Measurements from ENCODE around the gene RGS1. TPM values are rescaled to one million over a fixed set of nuclear protein-coding genes. Genes with fewer than 3 reads are reported as not detected.

RGS1 gene
- total RNA-seq, 1 experiment from 2014 or later, result not detected

DNA sequence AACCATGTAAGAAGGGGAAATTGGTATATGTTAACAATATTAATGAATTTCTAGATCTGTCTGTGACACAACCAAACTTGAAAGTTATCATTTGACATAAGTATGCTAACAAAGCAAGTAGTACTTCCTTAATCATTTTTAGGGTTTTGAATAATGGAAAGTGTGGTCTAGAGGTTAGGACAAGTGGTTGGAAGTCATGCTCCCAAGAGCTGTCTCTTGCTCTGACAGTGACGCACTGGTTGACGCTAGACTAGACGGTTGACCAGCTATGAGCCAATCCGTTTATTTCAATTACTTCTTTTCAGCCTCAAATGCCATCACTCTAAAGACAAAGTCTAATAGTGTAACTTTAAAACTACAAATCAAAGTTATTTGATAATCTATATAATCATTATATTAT, 20.7 kb upstream of the RGS1 start:
- no peak overlapping the region for H2AFZ ChIP-seq (ENCODE audit: low read length)
- H3K9me3 ChIP-seq (ENCODE audit: low read length), result no peaks in the 10 kb centered on the region
- no peak for ATAC-seq
- TF ChIP-seq EZH2phosphoT487 (IDR thresholded peaks at IDR 0.05; ENCODE audit: borderline replicate concordance, low read length) (no peak), EZH2 (IDR thresholded peaks at IDR 0.05; ENCODE audit: low read length, unreplicated experiment) (no peak)
- no peak overlapping the region for H3K27ac ChIP-seq (ENCODE audit: low read length)
- peaks cover 3% of the 10 kb centered on the region for H3F3A ChIP-seq (ENCODE audit: low read length, unreplicated experiment)
- intact Hi-C loops (cut with micrococcal nuclease), result loop anchor here (5.0 kb wide), 1 partner anchor 38 kb away; no protein-coding TSS in a partner anchor
- H3K36me3 ChIP-seq (ENCODE audit: low read depth, low read length), result no peaks in the 10 kb centered on the region
- H3K4me1 ChIP-seq (ENCODE audit: insufficient read depth, low read length), result peaks cover 29% of the 10 kb centered on the region
- ChIA-PET CTCF (no interaction called here), POLR2A (ENCODE audit: unreplicated experiment) (no interaction called here)
- H3K27me3 ChIP-seq (ENCODE audit: low read length), result no peaks in the 10 kb centered on the region
- no peak overlapping the region for H3K4me2 ChIP-seq (ENCODE audit: low read length)
- DNase-seq, result no peak
- no TSS peak for BruUV-seq (replicated peaks)
- no peaks in the 10 kb centered on the region for H3K9me2 ChIP-seq (replicated peaks; ENCODE audit: low read length)
- no peaks in the 10 kb centered on the region for H4K20me1 ChIP-seq (ENCODE audit: low read length)
- no peak overlapping the region for H3K9ac ChIP-seq (ENCODE audit: low read length)
- H3K4me3 ChIP-seq (ENCODE audit: low read length), result no peak overlapping the region
- H3K79me2 ChIP-seq (ENCODE audit: low read length), result no peaks in the 10 kb centered on the region

DNA sequence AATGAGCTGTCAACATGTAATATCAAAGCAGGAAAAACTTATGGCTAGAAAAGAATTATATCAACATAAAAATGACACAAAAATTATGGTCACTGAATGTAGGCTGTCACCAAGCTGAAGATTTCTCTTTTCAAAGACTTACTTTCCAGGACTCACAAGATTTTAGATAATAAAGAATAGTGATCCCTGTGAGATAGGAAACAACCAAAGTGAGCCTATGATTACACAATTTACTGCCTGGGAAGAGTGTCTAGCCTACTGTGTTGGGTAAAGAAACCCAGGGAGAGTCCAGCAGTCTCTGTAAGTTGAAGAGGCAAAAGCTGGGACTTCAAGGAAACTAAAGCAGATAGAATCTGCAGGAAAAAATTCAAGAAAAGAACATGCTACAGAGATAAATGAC, 20.2 kb upstream of the RGS1 start:
- POLR2A ChIA-PET (ENCODE audit: unreplicated experiment), result no interaction called here
- DNase-seq (no peak), ATAC-seq (no peak)
- Histone ChIP-seq H3K4me3 (ENCODE audit: low read length) (no peak overlapping the region), H2AFZ (ENCODE audit: low read length) (no peak overlapping the region), H3K27ac (ENCODE audit: low read length) (no peak overlapping the region), H3K79me2 (ENCODE audit: low read length) (no peaks in the 10 kb centered on the region), H3K9me3 (ENCODE audit: low read length) (no peaks in the 10 kb centered on the region), H3F3A (ENCODE audit: low read length, unreplicated experiment) (peaks cover 2% of the 10 kb centered on the region), H3K9ac (ENCODE audit: low read length) (no peak overlapping the region), H3K4me1 (ENCODE audit: insufficient read depth, low read length) (peaks cover 29% of the 10 kb centered on the region), H3K9me2 (replicated peaks; ENCODE audit: low read length) (no peaks in the 10 kb centered on the region), H3K27me3 (ENCODE audit: low read length) (no peaks in the 10 kb centered on the region), H3K4me2 (ENCODE audit: low read length) (no peak overlapping the region), H4K20me1 (ENCODE audit: low read length) (no peaks in the 10 kb centered on the region), H3K36me3 (ENCODE audit: low read depth, low read length) (no peaks in the 10 kb centered on the region)
- CTCF ChIA-PET, result no interaction called here
- intact Hi-C loops (cut with micrococcal nuclease), result loop anchor here (5.0 kb wide), 1 partner anchor 38 kb away; no protein-coding TSS in a partner anchor
- TF ChIP-seq, protein P1, sequence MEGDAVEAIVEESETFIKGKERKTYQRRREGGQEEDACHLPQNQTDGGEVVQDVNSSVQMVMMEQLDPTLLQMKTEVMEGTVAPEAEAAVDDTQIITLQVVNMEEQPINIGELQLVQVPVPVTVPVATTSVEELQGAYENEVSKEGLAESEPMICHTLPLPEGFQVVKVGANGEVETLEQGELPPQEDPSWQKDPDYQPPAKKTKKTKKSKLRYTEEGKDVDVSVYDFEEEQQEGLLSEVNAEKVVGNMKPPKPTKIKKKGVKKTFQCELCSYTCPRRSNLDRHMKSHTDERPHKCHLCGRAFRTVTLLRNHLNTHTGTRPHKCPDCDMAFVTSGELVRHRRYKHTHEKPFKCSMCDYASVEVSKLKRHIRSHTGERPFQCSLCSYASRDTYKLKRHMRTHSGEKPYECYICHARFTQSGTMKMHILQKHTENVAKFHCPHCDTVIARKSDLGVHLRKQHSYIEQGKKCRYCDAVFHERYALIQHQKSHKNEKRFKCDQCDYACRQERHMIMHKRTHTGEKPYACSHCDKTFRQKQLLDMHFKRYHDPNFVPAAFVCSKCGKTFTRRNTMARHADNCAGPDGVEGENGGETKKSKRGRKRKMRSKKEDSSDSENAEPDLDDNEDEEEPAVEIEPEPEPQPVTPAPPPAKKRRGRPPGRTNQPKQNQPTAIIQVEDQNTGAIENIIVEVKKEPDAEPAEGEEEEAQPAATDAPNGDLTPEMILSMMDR (conservative IDR thresholded peaks at IDR 0.05; ENCODE audit: low read depth, low read length), result no peak
- no peak for TF ChIP-seq EZH2phosphoT487 (IDR thresholded peaks at IDR 0.05; ENCODE audit: borderline replicate concordance, low read length)
- TF ChIP-seq EZH2 (IDR thresholded peaks at IDR 0.05; ENCODE audit: low read length, unreplicated experiment), result no peak
- no TSS peak for BruUV-seq (replicated peaks)

DNA sequence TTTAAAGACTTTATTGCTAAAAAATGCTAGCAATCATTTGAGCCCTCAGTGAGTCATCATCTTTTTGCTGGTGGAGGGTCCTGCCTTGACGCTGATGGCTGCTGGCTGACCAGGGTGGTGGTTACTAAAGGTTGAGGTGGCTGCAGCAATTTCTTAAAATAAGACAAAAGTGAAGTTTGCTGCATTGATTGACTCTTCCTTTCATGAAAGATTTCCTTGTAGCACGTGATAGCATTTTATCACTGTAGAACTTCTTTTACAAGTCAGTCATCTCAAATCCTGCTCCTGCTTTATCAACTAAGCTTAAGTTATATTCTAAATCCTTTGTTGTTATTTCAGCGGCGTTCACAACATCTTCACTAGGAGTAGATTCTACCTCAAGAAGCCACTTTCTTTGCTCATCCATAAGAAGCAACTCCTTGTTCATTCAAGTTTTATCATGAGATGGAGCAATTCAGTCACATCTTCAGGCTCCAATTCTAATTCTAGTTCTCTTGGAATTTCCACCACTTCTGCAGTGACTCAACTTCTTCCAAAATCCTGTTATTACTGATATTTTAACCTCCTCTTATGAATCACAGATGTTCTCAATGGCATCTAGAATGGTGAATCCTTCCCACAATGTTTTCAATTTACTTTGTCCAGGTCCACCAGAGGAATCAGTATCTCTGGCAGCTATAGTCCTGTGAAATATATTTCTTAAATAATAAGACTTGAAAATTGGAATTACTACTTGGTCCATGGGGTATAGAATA, 17.6 kb upstream of the RGS1 start:
- BruUV-seq (replicated peaks), result no TSS peak
- TF ChIP-seq EZH2 (IDR thresholded peaks at IDR 0.05; ENCODE audit: low read length, unreplicated experiment) (no peak), EZH2phosphoT487 (IDR thresholded peaks at IDR 0.05; ENCODE audit: borderline replicate concordance, low read length) (no peak)
- TF ChIP-seq, protein P1 (conservative IDR thresholded peaks at IDR 0.05; ENCODE audit: low read depth, low read length), result no peak
- H2AFZ ChIP-seq (ENCODE audit: low read length), result no peak overlapping the region
- H3K27ac ChIP-seq (ENCODE audit: low read length), result 0 out of 2 replicates have a peak overlapping the region, but pooled peaks have one; percentile 94
- intact Hi-C loops (cut with micrococcal nuclease), result loop anchor here (5.0 kb wide), 1 partner anchor 41 kb away; no protein-coding TSS in a partner anchor
- POLR2A ChIA-PET (ENCODE audit: unreplicated experiment), result no interaction called here
- no peak for DNase-seq
- H3K4me3 ChIP-seq (ENCODE audit: low read length), result no peak overlapping the region
- no peak overlapping the region for H3K9ac ChIP-seq (ENCODE audit: low read length)
- H3K9me2 ChIP-seq (replicated peaks; ENCODE audit: low read length), result no peaks in the 10 kb centered on the region
- H3K4me1 ChIP-seq (ENCODE audit: insufficient read depth, low read length), result peaks cover 23% of the 10 kb centered on the region
- H3K36me3 ChIP-seq (ENCODE audit: low read depth, low read length), result no peaks in the 10 kb centered on the region
- no peak overlapping the region for H3K4me2 ChIP-seq (ENCODE audit: low read length)
- CTCF ChIA-PET, result no interaction called here
- H3K9me3 ChIP-seq (ENCODE audit: low read length), result no peaks in the 10 kb centered on the region
- H3K79me2 ChIP-seq (ENCODE audit: low read length), result no peaks in the 10 kb centered on the region
- H4K20me1 ChIP-seq (ENCODE audit: low read length), result no peaks in the 10 kb centered on the region
- no peaks in the 10 kb centered on the region for H3F3A ChIP-seq (ENCODE audit: low read length, unreplicated experiment)
- no peaks in the 10 kb centered on the region for H3K27me3 ChIP-seq (ENCODE audit: low read length)
- no peak for ATAC-seq
